Activated CD8-positive, alpha-beta T cell treated with anti-CD3 and anti-CD28 coated beads for 36 hours (primary cell): ENCODE results near the gene CD44. TPM values are rescaled to one million over a fixed set of nuclear protein-coding genes. Genes with fewer than 3 reads are reported as not detected.

Experiments used
- ATAC-seq: fragments of 200-7000 bp; cut with Tn5 transposase; one replicate; pipeline ENCODE4 v1.10.0; 2021; ENCODE audit warnings: mild to moderate bottlenecking, moderate library complexity
- CTCF ChIA-PET: fragments of 350-600 bp; sonication (Branson Sonifier 250); formaldehyde crosslinking; loops from one replicate; lab custom pipeline; 2021; ENCODE audit warnings: antibody characterized with exemption; lab: Charles Lee
- POLR2A ChIA-PET: fragments of 350-600 bp; sonication (Branson Sonifier 250); formaldehyde crosslinking; loops from one replicate; lab custom pipeline; 2021; ENCODE audit warnings: antibody characterized with exemption; lab: Charles Lee
- DNase-seq: peaks from one replicate; pipeline ENCODE4 v3.0.0-alpha.2; 2020
- H3K27ac Mint-ChIP-seq: one replicate; pipeline ENCODE4 v1.8.0; 2021; ENCODE audit warnings: mild to moderate bottlenecking, mixed read lengths
- H3K27me3 Mint-ChIP-seq: one replicate; pipeline ENCODE4 v1.8.0; 2021; ENCODE audit warnings: mixed read lengths
- H3K36me3 Mint-ChIP-seq: one replicate; pipeline ENCODE4 v1.8.0; 2021; ENCODE audit warnings: low read depth, mixed read lengths
- H3K4me1 Mint-ChIP-seq: one replicate; pipeline ENCODE4 v1.8.0; 2021; ENCODE audit warnings: low read depth, mixed read lengths
- H3K4me3 Mint-ChIP-seq: one replicate; pipeline ENCODE4 v1.8.0; 2021; ENCODE audit warnings: mild to moderate bottlenecking, moderate library complexity, mixed read lengths
- H3K9me3 Mint-ChIP-seq: one replicate; pipeline ENCODE4 v1.8.0; 2021; ENCODE audit warnings: mixed read lengths
- CTCF ChIP-seq: fragments of 200-600 bp; IDR thresholded peaks from one replicate; pipeline ENCODE4 v1.8.0; 2022; ENCODE audit warnings: antibody characterized with exemption, mild to moderate bottlenecking
- intact Hi-C: fragments of 100-400 bp; cut with micrococcal nuclease; formaldehyde crosslinking; loops from one replicate; pipeline ENCODE4 v1.10.0; 2022
- total RNA-seq, 2 experiments: library from RNA; stranded (reverse); gene quantifications; one replicate each; pipeline ENCODE4 v1.2.3, GENCODE V29; 2021

The CD44 gene
- total RNA-seq, 2 experiments from 2014 or later: 363 to 373 TPM

- Mint-ChIP-seq H3K36me3 (no peaks in the 10 kb centered on the region), H3K4me1 (peaks cover 62% of the 10 kb centered on the region), H3K27me3 (no peaks in the 10 kb centered on the region), H3K9me3 (no peaks in the 10 kb centered on the region), H3K4me3 (no peak overlapping the region), H3K27ac (no peak overlapping the region)
- TF ChIP-seq CTCF: no peak
- intact Hi-C loops: no loop called here
- ATAC-seq (no peak), DNase-seq (no peak)
- ChIA-PET CTCF (interaction anchor here (1.0 to 2.7 kb wide), 2 partner anchors 9 to 12 kb away, joined by 3 to 10 read pairs; no protein-coding TSS in a partner anchor), POLR2A (no interaction called here)
Observed at GRCh38 chr11:35131094-35131493, 7.9 kb upstream of the CD44 start.

GRCh38 chr11:35131886-35132285 lies 7.1 kb upstream of the CD44 start:
- Mint-ChIP-seq H3K9me3 (no peaks in the 10 kb centered on the region), H3K4me1 (peaks cover 54% of the 10 kb centered on the region), H3K27ac (peak overlapping the region; percentile 22), H3K36me3 (no peaks in the 10 kb centered on the region), H3K27me3 (no peaks in the 10 kb centered on the region), H3K4me3 (no peak overlapping the region)
- intact Hi-C loops: no loop called here
- CTCF ChIA-PET: interaction anchor here (1.0 to 2.7 kb wide), 3 partner anchors 8 to 11 kb away, joined by 3 to 10 read pairs (median 3); no protein-coding TSS in a partner anchor
- no peak for ATAC-seq
- POLR2A ChIA-PET: no interaction called here
- DNase-seq: peak; percentile 45
- TF ChIP-seq CTCF: no peak

- intact Hi-C loops: no loop called here
- Mint-ChIP-seq H3K4me3 (no peak overlapping the region), H3K36me3 (no peaks in the 10 kb centered on the region), H3K27ac (no peak overlapping the region), H3K4me1 (peaks cover 56% of the 10 kb centered on the region), H3K9me3 (no peaks in the 10 kb centered on the region), H3K27me3 (no peaks in the 10 kb centered on the region)
- DNase-seq (no peak), ATAC-seq (no peak)
- TF ChIP-seq CTCF: no peak
- ChIA-PET POLR2A (interaction anchor here (0.7 to 1.1 kb wide), 2 partner anchors 10 to 44 kb away, joined by 4 to 5 read pairs; no protein-coding TSS in a partner anchor), CTCF (no interaction called here)
Observed at GRCh38 chr11:35133656-35134055, 5.3 kb upstream of the CD44 start.

GRCh38 chr11:35134403-35135148 lies 4.4 kb upstream of the CD44 start:
- Mint-ChIP-seq H3K27me3 (no peaks in the 10 kb centered on the region), H3K27ac (no peak overlapping the region), H3K36me3 (peaks cover 5% of the 10 kb centered on the region), H3K4me3 (no peak overlapping the region), H3K4me1 (peaks cover 57% of the 10 kb centered on the region), H3K9me3 (no peaks in the 10 kb centered on the region)
- intact Hi-C loops: no loop called here
- DNase-seq (no peak), ATAC-seq (no peak)
- CTCF ChIA-PET: interaction anchor here (0.7 kb wide), 1 partner anchor 134 kb away, joined by 3 read pairs; no protein-coding TSS in a partner anchor
- no peak for TF ChIP-seq CTCF
- POLR2A ChIA-PET: no interaction called here

- Mint-ChIP-seq H3K27me3 (no peaks in the 10 kb centered on the region), H3K4me3 (no peak overlapping the region), H3K9me3 (no peaks in the 10 kb centered on the region), H3K36me3 (peaks cover 11% of the 10 kb centered on the region), H3K4me1 (peaks cover 57% of the 10 kb centered on the region), H3K27ac (no peak overlapping the region)
- CTCF ChIA-PET: no interaction called here
- intact Hi-C loops: no loop called here
- POLR2A ChIA-PET: interaction anchor here (1.8 kb wide), 1 partner anchor 11 kb away, joined by 5 read pairs; no protein-coding TSS in a partner anchor
- ATAC-seq (no peak), DNase-seq (no peak)
- no peak for TF ChIP-seq CTCF
Observed at GRCh38 chr11:35135222-35135621, 3.7 kb upstream of the CD44 start.
